SJSA1 (cell line): ENCODE measurements around the gene RAPGEF2. TPM values are rescaled to one million over a fixed set of nuclear protein-coding genes. Genes with fewer than 3 reads are reported as not detected.

Experiments
- DNase-seq, 2 experiments: peaks; one replicate each; pipeline ENCODE4 v3.0.0-alpha.2; 2015 to 2020; ENCODE audit warnings: low spot score in 2 of 2, low read depth in 1 of 2
- H3K27ac ChIP-seq: fragments of 250-450 bp; sonication (Bioruptor Pico); 2 replicates; pipeline ENCODE4 v1.5.1; 2020; ENCODE audit warnings: mild to moderate bottlenecking, moderate library complexity
- H3K27me3 ChIP-seq: fragments of 250-450 bp; sonication (Bioruptor Pico); replicated peaks from 2 replicates; pipeline ENCODE4 v1.5.1; 2020; ENCODE audit warnings: mild to moderate bottlenecking, moderate library complexity
- H3K36me3 ChIP-seq: fragments of 250-450 bp; sonication (Bioruptor Pico); 2 replicates; pipeline ENCODE4 v1.5.1; 2020; ENCODE audit warnings: mild to moderate bottlenecking
- H3K4me1 ChIP-seq: fragments of 250-450 bp; sonication (Bioruptor Pico); replicated peaks from 2 replicates; pipeline ENCODE4 v1.6.1; 2021; ENCODE audit warnings: mild to moderate bottlenecking
- H3K4me3 ChIP-seq: fragments of 250-450 bp; sonication (Bioruptor Pico); 2 replicates; pipeline ENCODE4 v1.5.1; 2020; ENCODE audit warnings: mild to moderate bottlenecking
- H3K9me3 ChIP-seq: fragments of 250-450 bp; sonication (Bioruptor Pico); replicated peaks from 2 replicates; pipeline ENCODE4 v1.5.1; 2020; ENCODE audit warnings: mild to moderate bottlenecking
- total RNA-seq: library from RNA; depleted of rRNA; stranded (reverse); fragments of >200 nt; shearing (Covaris generic); gene quantifications from 2 replicates; pipeline ENCODE4 v1.2.3, GENCODE V29; 2014

RAPGEF2 gene
- total RNA-seq, 1 experiment from 2014 or later, result 97.6 TPM

- no peaks in the 10 kb centered on the region for H3K36me3 ChIP-seq
- H3K27me3 ChIP-seq, result 0 out of 2 replicates have a peak, but pooled peaks cover 3% of the 10 kb centered on the region
- no peak for DNase-seq
- H3K4me1 ChIP-seq, result no peaks in the 10 kb centered on the region
- no peak overlapping the region for H3K4me3 ChIP-seq
- no peaks in the 10 kb centered on the region for H3K9me3 ChIP-seq
- H3K27ac ChIP-seq, result no peak overlapping the region
Observed at GRCh38 chr4:159131564-159131963, 28.7 kb downstream of the RAPGEF2 start.

GRCh38 chr4:159134429-159134828 lies 31.6 kb downstream of the RAPGEF2 start:
- Histone ChIP-seq H3K4me1 (peaks cover 6% of the 10 kb centered on the region), H3K27me3 (0 out of 2 replicates have a peak, but pooled peaks cover 3% of the 10 kb centered on the region), H3K27ac (no peak overlapping the region), H3K4me3 (no peak overlapping the region), H3K36me3 (no peaks in the 10 kb centered on the region), H3K9me3 (no peaks in the 10 kb centered on the region)
- DNase-seq, result no peak

- H3K9me3 ChIP-seq, result no peaks in the 10 kb centered on the region
- no peak for DNase-seq
- no peak overlapping the region for H3K27ac ChIP-seq
- no peak overlapping the region for H3K4me3 ChIP-seq
- peaks cover 17% of the 10 kb centered on the region for H3K4me1 ChIP-seq
- no peaks in the 10 kb centered on the region for H3K36me3 ChIP-seq
- no peaks in the 10 kb centered on the region for H3K27me3 ChIP-seq
Observed at GRCh38 chr4:159137176-159137575, 34.3 kb downstream of the RAPGEF2 start.

GRCh38 chr4:159138436-159138835 lies 35.6 kb downstream of the RAPGEF2 start:
- H3K4me3 ChIP-seq, result no peak overlapping the region

GRCh38 chr4:159141193-159141592 lies 38.3 kb downstream of the RAPGEF2 start:
- H3K36me3 ChIP-seq, result no peaks in the 10 kb centered on the region
- no peak overlapping the region for H3K4me3 ChIP-seq
- H3K4me1 ChIP-seq, result peaks cover 17% of the 10 kb centered on the region
- DNase-seq, result no peak
- no peaks in the 10 kb centered on the region for H3K27me3 ChIP-seq
- no peaks in the 10 kb centered on the region for H3K9me3 ChIP-seq
- H3K27ac ChIP-seq, result no peak overlapping the region

More at GRCh38 chr4:159138436-159138835, 35.6 kb downstream of the RAPGEF2 start:
- no peaks in the 10 kb centered on the region for H3K27me3 ChIP-seq
- no peak overlapping the region for H3K27ac ChIP-seq
- peaks cover 17% of the 10 kb centered on the region for H3K4me1 ChIP-seq
- no peak for DNase-seq
- no peaks in the 10 kb centered on the region for H3K36me3 ChIP-seq
- no peaks in the 10 kb centered on the region for H3K9me3 ChIP-seq

- Histone ChIP-seq H3K9me3 (no peaks in the 10 kb centered on the region), H3K36me3 (no peaks in the 10 kb centered on the region), H3K27me3 (no peaks in the 10 kb centered on the region), H3K4me3 (no peak overlapping the region), H3K4me1 (peaks cover 17% of the 10 kb centered on the region), H3K27ac (no peak overlapping the region)
- DNase-seq, result no peak
Observed at GRCh38 chr4:159142241-159142640, 39.4 kb downstream of the RAPGEF2 start.

- Histone ChIP-seq H3K4me1 (peaks cover 17% of the 10 kb centered on the region), H3K27ac (no peak overlapping the region), H3K27me3 (no peaks in the 10 kb centered on the region), H3K4me3 (no peak overlapping the region), H3K9me3 (no peaks in the 10 kb centered on the region), H3K36me3 (no peaks in the 10 kb centered on the region)
- no peak for DNase-seq
Observed at GRCh38 chr4:159142681-159143384, 40.0 kb downstream of the RAPGEF2 start.

- H3K4me3 ChIP-seq, result no peak overlapping the region
- DNase-seq, result no peak
- peaks cover 17% of the 10 kb centered on the region for H3K4me1 ChIP-seq
- no peak overlapping the region for H3K27ac ChIP-seq
- H3K9me3 ChIP-seq, result no peaks in the 10 kb centered on the region
- no peaks in the 10 kb centered on the region for H3K36me3 ChIP-seq
- no peaks in the 10 kb centered on the region for H3K27me3 ChIP-seq
Observed at GRCh38 chr4:159143687-159144086, 40.8 kb downstream of the RAPGEF2 start.

- no peak for DNase-seq
- Histone ChIP-seq H3K36me3 (no peaks in the 10 kb centered on the region), H3K27me3 (no peaks in the 10 kb centered on the region), H3K4me3 (no peak overlapping the region), H3K27ac (no peak overlapping the region), H3K9me3 (no peaks in the 10 kb centered on the region), H3K4me1 (peaks cover 13% of the 10 kb centered on the region)
Observed at GRCh38 chr4:159144112-159144694, 41.3 kb downstream of the RAPGEF2 start.

GRCh38 chr4:159145318-159145991 lies 42.6 kb downstream of the RAPGEF2 start:
- Histone ChIP-seq H3K4me1 (peaks cover under 1% of the 10 kb centered on the region), H3K9me3 (no peaks in the 10 kb centered on the region), H3K36me3 (no peaks in the 10 kb centered on the region), H3K4me3 (no peak overlapping the region), H3K27me3 (no peaks in the 10 kb centered on the region), H3K27ac (no peak overlapping the region)
- DNase-seq, result no peak

- Histone ChIP-seq H3K4me1 (no peaks in the 10 kb centered on the region; the same call in 1 of the 2 replicates), H3K4me3 (no peak overlapping the region), H3K27me3 (no peaks in the 10 kb centered on the region), H3K36me3 (no peaks in the 10 kb centered on the region), H3K27ac (no peak overlapping the region), H3K9me3 (no peaks in the 10 kb centered on the region)
- no peak for DNase-seq
Observed at GRCh38 chr4:159145992-159146330, 43.1 kb downstream of the RAPGEF2 start.

GRCh38 chr4:159146488-159146887 lies 43.6 kb downstream of the RAPGEF2 start:
- H3K27ac ChIP-seq, result no peak overlapping the region

GRCh38 chr4:159148441-159148840 lies 45.6 kb downstream of the RAPGEF2 start:
- H3K4me1 ChIP-seq, result no peaks in the 10 kb centered on the region; the same call in 1 of the 2 replicates
- H3K27ac ChIP-seq, result no peak overlapping the region
- H3K27me3 ChIP-seq, result no peaks in the 10 kb centered on the region
- no peak overlapping the region for H3K4me3 ChIP-seq
- DNase-seq, result no peak
- H3K36me3 ChIP-seq, result no peaks in the 10 kb centered on the region
- H3K9me3 ChIP-seq, result no peaks in the 10 kb centered on the region

More at GRCh38 chr4:159146488-159146887, 43.6 kb downstream of the RAPGEF2 start:
- no peaks in the 10 kb centered on the region; the same call in 1 of the 2 replicates for H3K4me1 ChIP-seq
- H3K36me3 ChIP-seq, result no peaks in the 10 kb centered on the region
- DNase-seq, result no peak
- no peaks in the 10 kb centered on the region for H3K27me3 ChIP-seq
- H3K4me3 ChIP-seq, result no peak overlapping the region
- H3K9me3 ChIP-seq, result no peaks in the 10 kb centered on the region

GRCh38 chr4:159149666-159150065 lies 46.8 kb downstream of the RAPGEF2 start:
- Histone ChIP-seq H3K9me3 (no peaks in the 10 kb centered on the region), H3K4me3 (no peak overlapping the region), H3K27me3 (no peaks in the 10 kb centered on the region), H3K27ac (no peak overlapping the region), H3K4me1 (no peaks in the 10 kb centered on the region; the same call in 1 of the 2 replicates), H3K36me3 (no peaks in the 10 kb centered on the region)
- no peak for DNase-seq
